Measurements from ENCODE around the gene PPP2R3B. TPM values are rescaled to one million over a fixed set of nuclear protein-coding genes. Genes with fewer than 3 reads are reported as not detected.

The PPP2R3B gene
- total RNA-seq, 2 donors from 2014 or later = 72.5 to 98.7 TPM

DNA sequence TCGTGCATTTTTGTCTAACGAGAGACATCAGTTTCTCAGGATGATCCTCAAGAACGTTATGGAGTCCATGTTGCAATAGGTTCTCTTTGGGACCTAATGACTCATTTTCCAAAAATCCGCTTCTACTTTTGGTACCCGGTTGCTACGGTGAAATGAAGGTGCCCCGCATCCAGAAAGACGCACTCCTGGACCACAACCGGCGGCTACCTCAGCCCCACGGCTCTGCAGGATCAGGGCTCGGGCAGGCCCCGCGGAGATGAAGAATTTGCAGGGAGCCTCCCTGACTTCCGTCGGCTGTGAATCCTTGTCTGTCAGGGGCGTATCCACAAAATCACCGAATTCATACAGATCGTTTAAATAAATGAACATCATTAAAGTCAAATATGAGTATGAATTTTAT is 83.7 kb downstream of the PPP2R3B start:
- Histone ChIP-seq H3K27me3 (ENCODE audit: control insufficient read depth, insufficient read depth, low read length, poor library complexity, severe bottlenecking) (no peaks in the 10 kb centered on the region), H3K9me3 (ENCODE audit: control insufficient read depth, low read length) (peaks cover 8% of the 10 kb centered on the region), H3K4me1 (ENCODE audit: control insufficient read depth, insufficient read depth, low read length) (no peaks in the 10 kb centered on the region), H3K4me3 (ENCODE audit: low read length) (no peak overlapping the region), H3K36me3 (ENCODE audit: control insufficient read depth, insufficient read depth, low read length) (peaks cover 71% of the 10 kb centered on the region), H3K27ac (ENCODE audit: low read depth, low read length) (no peak overlapping the region), H3K9ac (ENCODE audit: extremely low read depth, low read length, poor library complexity, severe bottlenecking) (no peak overlapping the region)
- Mint-ChIP-seq H3K4me3 (no peak overlapping the region), H3K27ac (no peak overlapping the region), H3K36me3 (ENCODE audit: low read depth) (peaks cover 76% of the 10 kb centered on the region), H3K27me3 (ENCODE audit: insufficient read depth) (no peaks in the 10 kb centered on the region), H3K9me3 (peaks cover 7% of the 10 kb centered on the region), H3K4me1 (no peaks in the 10 kb centered on the region)
- TF ChIP-seq, protein P1, sequence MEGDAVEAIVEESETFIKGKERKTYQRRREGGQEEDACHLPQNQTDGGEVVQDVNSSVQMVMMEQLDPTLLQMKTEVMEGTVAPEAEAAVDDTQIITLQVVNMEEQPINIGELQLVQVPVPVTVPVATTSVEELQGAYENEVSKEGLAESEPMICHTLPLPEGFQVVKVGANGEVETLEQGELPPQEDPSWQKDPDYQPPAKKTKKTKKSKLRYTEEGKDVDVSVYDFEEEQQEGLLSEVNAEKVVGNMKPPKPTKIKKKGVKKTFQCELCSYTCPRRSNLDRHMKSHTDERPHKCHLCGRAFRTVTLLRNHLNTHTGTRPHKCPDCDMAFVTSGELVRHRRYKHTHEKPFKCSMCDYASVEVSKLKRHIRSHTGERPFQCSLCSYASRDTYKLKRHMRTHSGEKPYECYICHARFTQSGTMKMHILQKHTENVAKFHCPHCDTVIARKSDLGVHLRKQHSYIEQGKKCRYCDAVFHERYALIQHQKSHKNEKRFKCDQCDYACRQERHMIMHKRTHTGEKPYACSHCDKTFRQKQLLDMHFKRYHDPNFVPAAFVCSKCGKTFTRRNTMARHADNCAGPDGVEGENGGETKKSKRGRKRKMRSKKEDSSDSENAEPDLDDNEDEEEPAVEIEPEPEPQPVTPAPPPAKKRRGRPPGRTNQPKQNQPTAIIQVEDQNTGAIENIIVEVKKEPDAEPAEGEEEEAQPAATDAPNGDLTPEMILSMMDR (conservative IDR thresholded peaks at IDR 0.05) = no peak
- WGBS, 2 experiments (ENCODE audit: insufficient coverage in 1 of 2, insufficient read length in 1 of 2) = 94 to 96% methylated on average over 15 to 16 of the region's 19 CpGs
- DNase-seq = no peak

DNA sequence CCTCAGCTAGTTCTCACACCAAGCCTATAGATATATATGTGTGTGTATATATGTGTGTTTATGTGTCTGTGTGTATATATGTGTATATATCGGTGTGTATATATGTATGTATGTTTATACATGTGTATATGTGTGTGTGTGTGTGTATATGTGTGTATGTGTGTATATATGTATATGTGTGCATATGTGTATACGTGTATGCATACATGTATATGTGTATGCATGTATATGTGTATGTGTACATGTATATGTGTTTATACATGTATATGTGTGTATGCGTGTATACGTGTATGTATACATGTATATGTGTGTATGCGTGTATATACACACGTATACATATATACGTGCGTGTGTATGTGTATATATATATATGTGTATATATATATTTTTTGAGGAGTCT is 86.4 kb downstream of the PPP2R3B start:
- Histone ChIP-seq H3K4me1 (ENCODE audit: control insufficient read depth, insufficient read depth, low read length) (no peaks in the 10 kb centered on the region), H3K4me3 (ENCODE audit: low read length) (no peak overlapping the region), H3K9ac (ENCODE audit: extremely low read depth, low read length, poor library complexity, severe bottlenecking) (no peak overlapping the region), H3K36me3 (ENCODE audit: control insufficient read depth, insufficient read depth, low read length) (peaks cover 58% of the 10 kb centered on the region), H3K9me3 (ENCODE audit: control insufficient read depth, low read length) (peaks cover 9% of the 10 kb centered on the region), H3K27me3 (ENCODE audit: control insufficient read depth, insufficient read depth, low read length, poor library complexity, severe bottlenecking) (no peaks in the 10 kb centered on the region), H3K27ac (ENCODE audit: low read depth, low read length) (no peak overlapping the region)
- Mint-ChIP-seq H3K9me3 (peaks cover 9% of the 10 kb centered on the region), H3K27me3 (ENCODE audit: insufficient read depth) (no peaks in the 10 kb centered on the region), H3K36me3 (ENCODE audit: low read depth) (peaks cover 73% of the 10 kb centered on the region), H3K4me3 (no peak overlapping the region), H3K4me1 (no peaks in the 10 kb centered on the region), H3K27ac (no peak overlapping the region)
- TF ChIP-seq, protein P1 (conservative IDR thresholded peaks at IDR 0.05) = no peak
- 87 to 97% methylated on average over 3 to 6 of the region's 8 CpGs for WGBS, 2 experiments (ENCODE audit: insufficient coverage in 1 of 2, insufficient read length in 1 of 2)
- DNase-seq = no peak

DNA sequence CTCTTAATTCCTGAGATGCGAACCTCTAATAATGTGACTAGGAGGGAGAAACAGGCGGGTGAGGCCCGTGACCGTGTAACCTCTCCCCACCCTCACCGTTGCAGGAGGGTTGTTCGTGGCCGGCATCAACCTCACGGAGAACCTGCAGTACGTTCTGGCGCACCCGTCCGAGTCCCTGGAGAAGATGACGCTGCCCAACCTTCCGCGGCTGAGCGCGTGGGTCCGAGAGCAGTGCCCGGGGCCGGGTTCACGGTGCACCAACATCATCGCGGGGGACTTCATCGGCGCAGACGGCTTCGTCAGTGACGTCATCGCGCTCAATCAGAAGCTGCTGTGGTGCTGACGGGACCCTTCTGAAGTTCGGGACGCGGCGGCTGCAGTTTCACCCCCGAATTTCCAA is 87.7 kb downstream of the PPP2R3B start:
- Histone ChIP-seq H3K9me3 (ENCODE audit: control insufficient read depth, low read length) (peaks cover 9% of the 10 kb centered on the region), H3K36me3 (ENCODE audit: control insufficient read depth, insufficient read depth, low read length) (peaks cover 68% of the 10 kb centered on the region), H3K4me1 (ENCODE audit: control insufficient read depth, insufficient read depth, low read length) (no peaks in the 10 kb centered on the region), H3K9ac (ENCODE audit: extremely low read depth, low read length, poor library complexity, severe bottlenecking) (no peak overlapping the region), H3K27ac (ENCODE audit: low read depth, low read length) (no peak overlapping the region), H3K27me3 (ENCODE audit: control insufficient read depth, insufficient read depth, low read length, poor library complexity, severe bottlenecking) (no peaks in the 10 kb centered on the region), H3K4me3 (ENCODE audit: low read length) (no peak overlapping the region)
- Mint-ChIP-seq H3K4me3 (no peak overlapping the region), H3K27me3 (ENCODE audit: insufficient read depth) (no peaks in the 10 kb centered on the region), H3K36me3 (ENCODE audit: low read depth) (peaks cover 71% of the 10 kb centered on the region), H3K27ac (no peak overlapping the region), H3K4me1 (no peaks in the 10 kb centered on the region), H3K9me3 (peaks cover 9% of the 10 kb centered on the region)
- no peak for DNase-seq
- WGBS, 2 experiments (ENCODE audit: insufficient coverage in 1 of 2, insufficient read length in 1 of 2) = 95 to 97% methylated on average over 36 of the region's 36 CpGs
- TF ChIP-seq, protein P1 (conservative IDR thresholded peaks at IDR 0.05) = no peak
